Panc1 (cell line): ENCODE measurements around the gene KRTAP13-2. TPM values are rescaled to one million over a fixed set of nuclear protein-coding genes. Genes with fewer than 3 reads are reported as not detected.

ENCODE experiments used
- ATAC-seq: fragments of 200-7000 bp; cut with Tn5 transposase; 2 replicates; pipeline ENCODE4 v1.9.1; 2020; ENCODE audit warnings: mild to moderate bottlenecking, moderate library complexity
- BruUV-seq: library from RNA; stranded (reverse); fragments of 400-500 nt; replicated peaks from 2 replicates; lab custom pipeline; 2021; lab: Mats Ljungman, UMichigan
- CTCF ChIA-PET: fragments of 300-600 bp; sonication (Branson Sonifier 250); formaldehyde crosslinking; loops from one replicate; lab custom pipeline; 2022; ENCODE audit warnings: antibody characterized with exemption; lab: Charles Lee
- POLR2A ChIA-PET: fragments of 300-600 bp; sonication (Branson Sonifier 250); formaldehyde crosslinking; loops from one replicate; lab custom pipeline; 2022; ENCODE audit warnings: antibody characterized with exemption; lab: Charles Lee
- DNase-seq: peaks from one replicate; pipeline ENCODE4 v3.0.0-alpha.2; 2010; ENCODE audit warnings: low read depth, low spot score
- H3K27ac ChIP-seq: 2 replicates; pipeline ENCODE4 v1.5.1; 2011; ENCODE audit warnings: mild to moderate bottlenecking, low read length, inconsistent platforms
- H3K27me3 ChIP-seq: fragments of 200-500 bp; sonication (Bioruptor generic); 2 replicates; pipeline ENCODE4 v1.6.0; 2014; ENCODE audit warnings: low read length, inconsistent platforms; ENCODE audit not compliant: control insufficient read depth, insufficient read depth
- H3K36me3 ChIP-seq: fragments of 200-500 bp; sonication (Bioruptor generic); 2 replicates; pipeline ENCODE4 v1.5.1; 2014; ENCODE audit warnings: inconsistent platforms, mild to moderate bottlenecking, low read length, moderate library complexity; ENCODE audit not compliant: control insufficient read depth, insufficient read depth
- H3K4me1 ChIP-seq: 2 replicates; pipeline ENCODE4 v1.5.1; 2011; ENCODE audit warnings: inconsistent platforms, mild to moderate bottlenecking, low read length, moderate library complexity; ENCODE audit not compliant: control insufficient read depth, insufficient read depth
- H3K4me3 ChIP-seq, 2 experiments: 2 replicates each; pipeline ENCODE4 v1.5.1; 2011 to 2012; ENCODE audit warnings: low read depth in 2 of 2, low read length in 2 of 2, mild to moderate bottlenecking in 2 of 2, inconsistent platforms in 1 of 2, moderate library complexity in 1 of 2
- H3K9me3 ChIP-seq: fragments of 200-500 bp; sonication (Bioruptor generic); 2 replicates; pipeline ENCODE4 v1.5.1; 2014; ENCODE audit warnings: low read depth, mild to moderate bottlenecking, inconsistent platforms, low read length, moderate library complexity; ENCODE audit not compliant: control insufficient read depth, insufficient read depth
- CTCF ChIP-seq: fragments of 450-650 bp; IDR thresholded peaks from 2 replicates; pipeline ENCODE4 v1.5.1; 2017; ENCODE audit warnings: mild to moderate bottlenecking
- POLR2AphosphoS5 ChIP-seq: IDR thresholded peaks from 2 replicates; pipeline ENCODE4 v1.6.1; 2012; ENCODE audit warnings: mild to moderate bottlenecking, low read depth, low read length, moderate library complexity
- REST ChIP-seq, 2 experiments: IDR thresholded peaks; 2 replicates each; pipeline ENCODE4 v1.6.1; 2011 to 2012; ENCODE audit warnings: low read depth in 2 of 2, control low read depth in 1 of 2, low read length in 1 of 2, mild to moderate bottlenecking in 1 of 2, moderate library complexity in 1 of 2; ENCODE audit not compliant: insufficient read depth in 1 of 2
- SIN3A ChIP-seq: IDR thresholded peaks from 2 replicates; pipeline ENCODE4 v1.6.1; 2012; ENCODE audit warnings: low read depth, mild to moderate bottlenecking, low read length, moderate library complexity, borderline replicate concordance; ENCODE audit not compliant: insufficient read depth
- TCF7L2 ChIP-seq: IDR thresholded peaks from 2 replicates; pipeline ENCODE4 v1.6.1; 2011; ENCODE audit warnings: mild to moderate bottlenecking, low read depth, low read length, inconsistent platforms
- in situ Hi-C: cut with HindIII; loops from 2 replicates; pipeline ENCODE4 v1.10.0; 2016; ENCODE audit warnings: low sequenced_read_pairs, low pct_unique_long_range_greater_than_20kb
- intact Hi-C: fragments of 100-400 bp; cut with micrococcal nuclease; formaldehyde crosslinking; loops from one replicate; pipeline ENCODE4 v1.10.0; 2022; ENCODE audit not compliant: unreplicated experiment
- total RNA-seq: library from RNA; stranded (reverse); gene quantifications from one replicate; pipeline ENCODE4 v1.2.1, GENCODE V29; 2021; ENCODE audit not compliant: unreplicated experiment

KRTAP13-2 gene
- total RNA-seq, 1 experiment from 2014 or later = not detected

- in situ Hi-C loops = no loop called here
- no TSS peak for BruUV-seq
These were observed 42.7 kb downstream of the KRTAP13-2 start for GRCh38 chr21:30329203-30329875.

GRCh38 chr21:30326390-30326789 lies 45.7 kb downstream of the KRTAP13-2 start:
- no TSS peak for BruUV-seq
- no peak for TF ChIP-seq CTCF
- TF ChIP-seq REST (IDR thresholded peaks at IDR 0.05; ENCODE audit: insufficient read depth in 1 of 2, low read depth in 2 of 2, low read length in 1 of 2) = no peak
- no peak for TF ChIP-seq POLR2AphosphoS5
- TF ChIP-seq TCF7L2 = no peak

More at GRCh38 chr21:30329203-30329875, 42.7 kb downstream of the KRTAP13-2 start:
- ChIA-PET POLR2A (no interaction called here), CTCF (no interaction called here)
- no peaks in the 10 kb centered on the region for H3K4me1 ChIP-seq
- no peak overlapping the region for H3K4me3 ChIP-seq
- DNase-seq (no peak), ATAC-seq (no peak)
- no peaks in the 10 kb centered on the region for H3K36me3 ChIP-seq
- no peak for TF ChIP-seq REST (IDR thresholded peaks at IDR 0.05; ENCODE audit: insufficient read depth in 1 of 2, low read depth in 2 of 2, low read length in 1 of 2)
- no peak for TF ChIP-seq TCF7L2
- TF ChIP-seq SIN3A = no peak
- TF ChIP-seq CTCF = no peak
- TF ChIP-seq POLR2AphosphoS5 = no peak
- no peaks in the 10 kb centered on the region for H3K27me3 ChIP-seq
- no peaks in the 10 kb centered on the region for H3K9me3 ChIP-seq
- intact Hi-C loops = no loop called here
- H3K27ac ChIP-seq = no peak overlapping the region

More at GRCh38 chr21:30326390-30326789, 45.7 kb downstream of the KRTAP13-2 start:
- H3K36me3 ChIP-seq = no peaks in the 10 kb centered on the region
- no peaks in the 10 kb centered on the region for H3K27me3 ChIP-seq
- no peak overlapping the region for H3K27ac ChIP-seq
- DNase-seq = no peak
- ChIA-PET POLR2A (no interaction called here), CTCF (no interaction called here)
- H3K9me3 ChIP-seq = no peaks in the 10 kb centered on the region
- no peak overlapping the region for H3K4me3 ChIP-seq
- no peak for ATAC-seq
- in situ Hi-C loops = no loop called here
- H3K4me1 ChIP-seq = no peaks in the 10 kb centered on the region
- intact Hi-C loops = no loop called here
